Measurements from ENCODE around the gene PPCDC.

PPCDC gene

GRCh38 chr15:75044258-75044878, 21.0 kb downstream of the PPCDC start:
- no peak for DNase-seq (ENCODE audit: low spot score)

GRCh38 chr15:75045332-75046015, 22.1 kb downstream of the PPCDC start:
- no peak for DNase-seq (ENCODE audit: low spot score)

- no peak for DNase-seq (ENCODE audit: low spot score)
These were observed 25.0 kb downstream of the PPCDC start for GRCh38 chr15:75048394-75048793.

- DNase-seq (ENCODE audit: low spot score) = no peak
These were observed 26.0 kb downstream of the PPCDC start for GRCh38 chr15:75049392-75049791.

DNA sequence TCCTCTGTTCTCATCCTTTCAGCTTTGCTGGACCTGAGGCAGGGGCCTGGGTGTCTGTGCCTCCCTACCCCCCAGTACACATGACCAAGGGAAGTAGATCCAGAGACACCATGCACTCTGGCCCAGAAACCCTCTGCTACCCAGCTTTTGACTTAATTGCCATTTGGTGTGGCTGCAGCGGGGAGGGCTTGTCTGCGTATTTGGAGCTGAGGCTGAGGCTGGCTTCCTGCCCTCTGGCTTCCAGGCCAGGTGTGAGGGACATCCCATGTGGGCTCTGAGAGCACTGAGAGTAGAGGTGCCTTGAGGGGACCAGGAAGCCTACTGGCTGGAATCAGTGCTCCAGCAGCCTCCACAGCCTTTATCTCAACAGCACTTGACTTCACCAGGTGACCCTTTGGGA, 26.9 kb downstream of the PPCDC start:
- no peak for DNase-seq (ENCODE audit: low spot score)

DNA sequence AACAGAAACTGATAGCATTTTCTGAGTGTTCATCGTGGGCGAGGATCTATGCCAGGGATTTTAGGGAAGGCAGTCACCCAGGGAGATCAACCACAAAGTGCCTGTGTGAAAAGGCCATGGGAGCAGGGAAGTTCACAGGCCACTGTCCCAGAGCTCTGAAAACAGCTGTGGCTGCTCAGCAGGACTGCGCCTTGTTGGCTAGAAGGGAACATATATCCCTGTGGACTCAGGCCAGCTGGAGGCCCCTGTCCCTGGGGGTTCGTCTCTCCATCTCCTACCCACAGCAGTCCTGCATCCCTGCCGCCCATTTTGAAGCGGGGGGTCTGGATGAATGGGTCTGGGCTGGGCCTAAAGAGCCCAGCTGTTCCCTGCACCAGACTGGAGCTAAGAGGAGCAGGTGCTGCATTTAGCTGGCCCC, 27.8 kb downstream of the PPCDC start:
- no peak for DNase-seq (ENCODE audit: low spot score)

GRCh38 chr15:75051711-75052110, 28.3 kb downstream of the PPCDC start:
- no peak for DNase-seq (ENCODE audit: low spot score)

GRCh38 chr15:75052972-75053747, 29.8 kb downstream of the PPCDC start:
- DNase-seq (ENCODE audit: low spot score) = no peak

DNA sequence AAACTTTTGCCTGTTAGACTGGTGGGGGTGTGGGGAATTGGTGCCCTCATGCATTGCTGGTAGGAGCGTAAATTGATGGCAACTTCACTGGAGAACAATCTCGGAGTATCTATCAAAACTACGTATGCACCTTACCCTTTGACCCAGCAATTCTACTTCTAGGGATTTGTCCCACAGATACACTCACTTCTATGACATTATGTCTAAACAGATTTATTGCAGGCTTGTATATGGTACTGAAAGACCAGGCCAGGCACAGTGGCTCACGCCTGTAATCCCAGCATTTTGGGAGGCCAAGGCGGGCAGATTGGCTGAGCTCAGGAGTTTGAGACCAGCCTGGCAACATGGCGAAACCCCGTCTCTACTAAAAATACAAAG, 30.3 kb downstream of the PPCDC start:
- no peak for DNase-seq (ENCODE audit: low spot score)

DNA sequence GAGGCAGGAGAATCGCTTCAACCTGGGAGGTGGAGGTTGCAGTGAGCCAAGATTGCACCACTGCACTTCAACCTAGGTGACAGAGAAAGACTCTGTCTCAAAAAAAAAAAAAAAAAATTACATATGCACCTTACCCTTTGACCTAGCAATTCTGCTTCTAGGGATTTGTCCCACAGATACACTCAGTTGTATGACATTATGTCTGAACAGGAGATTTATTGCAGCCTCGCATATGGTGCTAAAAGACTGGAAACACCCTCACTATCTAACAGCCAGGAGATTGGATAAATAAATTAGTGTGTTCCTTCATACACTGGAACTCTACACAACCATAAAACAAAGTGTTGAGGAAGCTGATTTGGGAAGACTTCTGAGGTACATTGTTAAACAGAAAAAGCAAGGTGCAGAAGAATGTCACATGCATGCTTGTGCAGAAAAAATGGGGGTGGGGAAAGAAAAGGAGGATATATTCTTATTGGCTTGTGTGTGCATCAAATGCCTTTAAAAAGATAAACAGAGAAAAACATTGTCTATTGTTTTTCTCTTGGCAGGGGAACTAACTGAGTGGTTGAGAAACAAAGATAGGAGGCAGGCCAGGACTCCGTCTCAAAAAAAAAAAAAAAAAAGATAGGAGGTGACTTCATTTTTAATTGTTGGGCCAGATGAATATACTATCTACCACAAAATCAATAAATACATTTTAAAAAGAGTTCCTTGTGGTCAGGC, 30.9 kb downstream of the PPCDC start:
- DNase-seq (ENCODE audit: low spot score) = no peak

- DNase-seq (ENCODE audit: low spot score) = no peak
These were observed 32.6 kb downstream of the PPCDC start for GRCh38 chr15:75056036-75056435.

DNA sequence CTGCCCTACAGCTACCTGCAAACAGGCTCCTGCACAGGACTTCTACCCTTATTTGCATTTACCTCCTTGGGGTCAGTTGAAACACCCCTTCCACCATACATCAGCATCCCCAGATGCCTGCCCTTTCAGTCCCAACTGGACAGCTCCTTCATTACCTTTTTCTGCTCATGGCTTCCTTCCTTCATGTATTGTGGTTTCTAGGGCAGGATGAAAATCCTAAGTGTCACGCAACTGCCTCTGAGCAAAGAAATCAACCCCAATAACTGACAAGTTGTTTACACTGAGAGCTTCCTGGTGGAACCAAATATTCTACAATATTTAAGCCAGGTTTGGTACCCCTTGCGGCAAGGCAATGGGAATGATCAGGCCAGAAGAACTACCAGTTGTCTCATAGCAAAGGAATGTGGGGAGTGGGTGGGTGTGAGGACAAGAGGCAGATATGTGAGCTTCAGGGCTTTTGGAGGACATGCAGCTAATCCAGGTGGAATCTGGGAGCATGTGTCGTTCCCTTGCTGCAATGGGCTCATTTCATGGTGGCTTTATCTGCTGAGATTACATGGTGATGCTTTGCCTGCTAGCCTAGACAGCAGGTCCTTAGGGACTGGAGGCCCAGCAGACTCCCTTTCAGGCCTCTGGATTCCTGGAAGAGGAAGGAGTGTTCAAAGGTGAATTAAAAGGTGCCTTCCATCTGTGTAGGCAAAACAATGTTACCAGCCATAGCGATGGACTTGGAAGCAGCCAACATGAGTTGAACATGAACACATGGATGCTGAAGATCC, 34.9 kb downstream of the PPCDC start:
- DNase-seq (ENCODE audit: low spot score) = no peak

DNA sequence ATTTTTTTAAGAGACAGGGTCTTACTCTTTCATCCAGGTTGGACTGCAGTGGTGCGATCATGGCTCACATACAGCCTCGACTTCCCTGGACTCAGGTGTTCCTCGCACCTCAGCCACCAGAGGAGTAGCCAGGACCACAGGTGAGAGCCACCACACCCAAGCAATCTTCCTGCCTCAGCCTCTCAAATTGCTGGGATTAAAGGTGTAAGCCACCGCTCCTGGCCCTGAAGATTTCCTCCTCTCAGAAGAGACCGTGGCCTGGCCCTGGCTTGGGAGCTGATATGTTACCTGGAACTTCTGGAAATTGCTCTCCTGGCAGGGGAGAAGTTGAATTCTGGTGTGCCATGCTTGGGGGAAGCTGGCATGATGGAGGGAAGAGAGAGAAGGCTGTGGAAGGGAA, 36.2 kb downstream of the PPCDC start:
- no peak for DNase-seq (ENCODE audit: low spot score)

- no peak for DNase-seq (ENCODE audit: low spot score)
These were observed 37.9 kb downstream of the PPCDC start for GRCh38 chr15:75061272-75061671.

GRCh38 chr15:75062706-75063105, 39.3 kb downstream of the PPCDC start:
- DNase-seq (ENCODE audit: low spot score) = no peak

DNA sequence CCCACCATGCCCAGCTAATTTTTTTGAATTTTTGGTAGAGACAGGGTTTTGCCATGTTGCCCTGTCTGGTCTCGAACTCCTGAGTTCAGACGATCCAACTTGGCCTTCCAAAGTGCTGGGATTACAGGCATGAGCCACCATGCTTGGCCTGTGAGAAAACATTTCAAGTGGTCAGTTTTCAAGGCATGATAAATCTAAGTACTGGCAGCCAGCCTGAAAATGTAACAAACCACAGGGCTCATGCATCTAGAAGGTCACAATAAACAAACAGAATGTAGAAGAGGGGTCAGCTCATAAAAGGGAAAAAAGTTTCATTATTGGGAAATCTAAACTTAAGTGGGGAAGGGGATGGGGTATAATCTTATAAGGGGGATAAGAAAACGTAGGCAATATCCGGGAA, 39.9 kb downstream of the PPCDC start:
- no peak for DNase-seq (ENCODE audit: low spot score)

DNA sequence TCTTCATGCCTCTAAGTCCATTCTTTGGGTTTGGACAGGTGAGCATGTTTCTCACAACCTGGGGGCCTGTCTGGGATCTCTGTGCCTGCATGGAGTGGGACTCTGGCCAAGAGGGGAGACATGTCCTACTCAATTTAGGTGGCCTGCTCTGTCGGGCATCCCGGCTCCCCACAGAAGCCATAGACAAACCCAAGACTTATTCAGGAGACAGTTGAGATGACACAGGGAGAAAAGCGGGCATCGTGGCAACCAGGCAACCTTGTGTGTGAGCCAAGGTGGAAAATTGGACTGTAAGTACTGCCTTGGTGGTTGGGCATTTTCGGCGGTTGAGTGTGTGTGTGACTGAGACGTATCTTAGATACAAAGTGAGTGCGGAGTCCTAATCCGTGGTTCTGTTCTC, 40.5 kb downstream of the PPCDC start:
- DNase-seq (ENCODE audit: low spot score) = no peak

DNA sequence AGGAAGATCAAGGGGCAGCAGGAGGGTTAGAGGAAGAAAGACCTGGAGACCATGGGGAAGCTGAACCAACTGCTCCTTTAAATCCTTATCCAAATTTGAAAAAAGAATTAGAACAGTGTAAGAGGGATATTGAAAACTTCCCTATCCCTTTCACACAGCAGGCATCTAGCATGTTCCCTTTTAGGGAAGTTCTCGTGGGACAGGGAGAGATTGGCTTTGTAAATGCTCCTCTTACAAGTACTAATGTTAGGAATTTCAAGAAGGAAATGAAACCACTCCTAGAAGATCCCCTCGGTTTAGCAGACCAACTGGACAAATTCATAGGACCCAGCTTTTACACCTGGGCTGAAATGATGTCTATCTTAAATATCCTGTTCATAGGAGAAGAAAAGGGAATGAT, 41.5 kb downstream of the PPCDC start:
- DNase-seq (ENCODE audit: low spot score) = no peak

- no peak for DNase-seq (ENCODE audit: low spot score)
These were observed 42.1 kb downstream of the PPCDC start for GRCh38 chr15:75065467-75065850.

- DNase-seq (ENCODE audit: low spot score) = no peak
These were observed 42.6 kb downstream of the PPCDC start for GRCh38 chr15:75065851-75066509.

- no peak for DNase-seq (ENCODE audit: low spot score)
These were observed 43.9 kb downstream of the PPCDC start for GRCh38 chr15:75067123-75067830.
